A549 (cell line): Measurements from ENCODE around the gene TTI1.

Source experiments
- CEBPB ChIP-seq, 2 experiments: fragments of >200 bp in 1 of 2; sonication (Bioruptor Twin) in 1 of 2; formaldehyde crosslinking in 1 of 2; IDR thresholded peaks; 2 replicates each; pipeline ENCODE4 v1.6.1; 2012 to 2016
- CHD4 ChIP-seq: fragments of 200-600 bp; sonication (generic); IDR thresholded peaks from 2 replicates; pipeline ENCODE4 v1.6.1; 2016; ENCODE audit warnings: antibody characterized with exemption, mild to moderate bottlenecking, borderline replicate concordance
- EP300 ChIP-seq, 2 experiments: fragments of >200 bp; sonication (Bioruptor Twin); formaldehyde crosslinking; IDR thresholded peaks; 2 replicates in 1 of 2; 3 replicates in 1 of 2; pipeline ENCODE4 v1.6.1; 2016 to 2017
- FOSL2 ChIP-seq, 2 experiments: fragments of 450-650 bp in 1 of 2; fragments of >200 bp in 1 of 2; sonication (Bioruptor Twin) in 1 of 2; formaldehyde crosslinking; IDR thresholded peaks; 2 replicates each; pipeline versions ENCODE4 v1.5.0 to v1.6.1; 2016 to 2020; ENCODE audit warnings: mild to moderate bottlenecking in 1 of 2, moderate library complexity in 1 of 2
- HOXB13 ChIP-seq: fragments of 250-450 bp; sonication (Bioruptor Pico); IDR thresholded peaks from 2 replicates; pipeline ENCODE4 v1.5.0; 2020; ENCODE audit warnings: low read depth, mild to moderate bottlenecking, moderate library complexity
- MAZ ChIP-seq: fragments of 150-350 bp; IDR thresholded peaks from 2 replicates; pipeline ENCODE4 v1.6.1; 2014; ENCODE audit warnings: antibody characterized with exemption, low read depth, low read length, borderline replicate concordance
- MYC ChIP-seq: IDR thresholded peaks from 2 replicates; pipeline ENCODE4 v1.6.1; 2012; ENCODE audit warnings: mild to moderate bottlenecking, inconsistent platforms, low read length, improper control_type of control experiment, borderline replicate concordance
- RARB ChIP-seq: fragments of 250-450 bp; sonication (Bioruptor Pico); IDR thresholded peaks from 2 replicates; pipeline ENCODE4 v1.8.0; 2021; ENCODE audit warnings: mild to moderate bottlenecking, moderate library complexity
- SREBF2 ChIP-seq: fragments of 450-650 bp; IDR thresholded peaks from 2 replicates; pipeline ENCODE4 v1.6.1; 2014; ENCODE audit warnings: mild to moderate bottlenecking, moderate library complexity
- TP53 ChIP-seq: fragments of 250-450 bp; sonication (Bioruptor Pico); IDR thresholded peaks from 2 replicates; pipeline ENCODE4 v1.5.0; 2021; ENCODE audit warnings: mild to moderate bottlenecking, moderate library complexity
- TF ChIP-seq, protein P1 (sequence below): fragments of >200 bp; sonication (Bioruptor Twin); formaldehyde crosslinking; IDR thresholded peaks from 3 replicates; pipeline ENCODE4 v1.5.1; 2016

DNA sequence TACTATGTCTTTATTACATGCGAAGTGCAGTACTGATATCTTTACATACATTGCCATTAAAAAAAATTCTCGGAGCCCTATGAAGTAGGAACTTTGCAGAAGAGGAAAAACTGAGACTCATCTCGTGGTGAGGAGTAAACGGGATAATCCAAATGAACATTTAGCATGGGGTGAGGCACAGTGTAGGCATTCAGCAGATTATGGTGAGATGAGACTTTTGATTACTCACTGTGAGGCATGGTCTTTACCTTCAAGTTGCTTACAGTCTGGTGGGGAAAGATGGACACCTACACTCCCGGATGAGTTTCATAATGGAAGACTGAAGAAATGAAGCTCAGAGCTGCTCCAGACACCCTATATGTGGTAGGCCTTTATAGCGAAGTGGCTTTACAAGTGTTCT is 1.7 kb upstream of the TTI1 start:
- no peak for TF ChIP-seq MAZ
- no peak for TF ChIP-seq MYC
- TF ChIP-seq RARB (CRISPR knock-in tag), result no peak
- TF ChIP-seq, protein P1, sequence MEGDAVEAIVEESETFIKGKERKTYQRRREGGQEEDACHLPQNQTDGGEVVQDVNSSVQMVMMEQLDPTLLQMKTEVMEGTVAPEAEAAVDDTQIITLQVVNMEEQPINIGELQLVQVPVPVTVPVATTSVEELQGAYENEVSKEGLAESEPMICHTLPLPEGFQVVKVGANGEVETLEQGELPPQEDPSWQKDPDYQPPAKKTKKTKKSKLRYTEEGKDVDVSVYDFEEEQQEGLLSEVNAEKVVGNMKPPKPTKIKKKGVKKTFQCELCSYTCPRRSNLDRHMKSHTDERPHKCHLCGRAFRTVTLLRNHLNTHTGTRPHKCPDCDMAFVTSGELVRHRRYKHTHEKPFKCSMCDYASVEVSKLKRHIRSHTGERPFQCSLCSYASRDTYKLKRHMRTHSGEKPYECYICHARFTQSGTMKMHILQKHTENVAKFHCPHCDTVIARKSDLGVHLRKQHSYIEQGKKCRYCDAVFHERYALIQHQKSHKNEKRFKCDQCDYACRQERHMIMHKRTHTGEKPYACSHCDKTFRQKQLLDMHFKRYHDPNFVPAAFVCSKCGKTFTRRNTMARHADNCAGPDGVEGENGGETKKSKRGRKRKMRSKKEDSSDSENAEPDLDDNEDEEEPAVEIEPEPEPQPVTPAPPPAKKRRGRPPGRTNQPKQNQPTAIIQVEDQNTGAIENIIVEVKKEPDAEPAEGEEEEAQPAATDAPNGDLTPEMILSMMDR, result no peak
- no peak for TF ChIP-seq CHD4
- TF ChIP-seq FOSL2 (IDR thresholded peaks at IDR 0.05), result no peak
- no peak for TF ChIP-seq FOSL2 (CRISPR knock-in tag; IDR thresholded peaks at IDR 0.05)
- TF ChIP-seq HOXB13 (CRISPR knock-in tag), result no peak
- no peak for TF ChIP-seq SREBF2
- no peak for TF ChIP-seq CEBPB (IDR thresholded peaks at IDR 0.05)
- no peak for TF ChIP-seq TP53 (CRISPR knock-in tag)
- TF ChIP-seq EP300 (IDR thresholded peaks at IDR 0.05), result no peak
